Measurements from ENCODE around the gene SLAMF6.
"Not testable (repeated sequence)": the region's sequence is repeated elsewhere in the genome, so short reads cannot be mapped to it uniquely, and the experiment has no call there.

SLAMF6 gene

GRCh38 chr1:160517519-160517918, 5.5 kb downstream of the SLAMF6 start:
- H3K4me1 ChIP-seq; DNase-seq (ENCODE audit: low spot score in 2 of 2); in situ Hi-C loops (cut with MboI; ENCODE audit: low sequenced_read_pairs); H3K36me3 ChIP-seq (replicated peaks); H3K9me3 ChIP-seq; H3K27me3 ChIP-seq (ENCODE audit: low read depth); H3K4me3 ChIP-seq: not testable (repeated sequence)

GRCh38 chr1:160515908-160516307, 7.1 kb downstream of the SLAMF6 start:
- H3K9me3 ChIP-seq; in situ Hi-C loops (cut with MboI; ENCODE audit: low sequenced_read_pairs); H3K4me3 ChIP-seq; H3K27me3 ChIP-seq (ENCODE audit: low read depth); H3K4me1 ChIP-seq; DNase-seq (ENCODE audit: low spot score in 2 of 2); H3K36me3 ChIP-seq (replicated peaks): not testable (repeated sequence)

GRCh38 chr1:160504651-160505050, 18.4 kb downstream of the SLAMF6 start:
- H3K9me3 ChIP-seq, result peaks cover 4% of the 10 kb centered on the region
- in situ Hi-C loops (cut with MboI; ENCODE audit: low sequenced_read_pairs), result no loop called here
- H3K4me3 ChIP-seq, result no peak overlapping the region

GRCh38 chr1:160503087-160503486, 20.0 kb downstream of the SLAMF6 start:
- no peak overlapping the region for H3K4me3 ChIP-seq
- DNase-seq (ENCODE audit: low spot score in 2 of 2), result no peak
- no peaks in the 10 kb centered on the region for H3K36me3 ChIP-seq (replicated peaks)
- in situ Hi-C loops (cut with MboI; ENCODE audit: low sequenced_read_pairs), result no loop called here
- peaks cover 4% of the 10 kb centered on the region for H3K9me3 ChIP-seq
- H3K4me1 ChIP-seq, result no peaks in the 10 kb centered on the region
- H3K27me3 ChIP-seq (ENCODE audit: low read depth), result no peaks in the 10 kb centered on the region

More at GRCh38 chr1:160504651-160505050, 18.4 kb downstream of the SLAMF6 start:
- Histone ChIP-seq H3K36me3 (replicated peaks) (no peaks in the 10 kb centered on the region), H3K4me1 (no peaks in the 10 kb centered on the region), H3K27me3 (ENCODE audit: low read depth) (no peaks in the 10 kb centered on the region)
- DNase-seq (ENCODE audit: low spot score in 2 of 2), result no peak

- in situ Hi-C loops (cut with MboI; ENCODE audit: low sequenced_read_pairs), result no loop called here
- Histone ChIP-seq H3K36me3 (replicated peaks) (no peaks in the 10 kb centered on the region), H3K4me1 (no peaks in the 10 kb centered on the region), H3K9me3 (no peaks in the 10 kb centered on the region), H3K4me3 (no peak overlapping the region), H3K27me3 (ENCODE audit: low read depth) (no peaks in the 10 kb centered on the region)
- DNase-seq (ENCODE audit: low spot score in 2 of 2), result no peak
Observed at GRCh38 chr1:160500321-160500990, 22.6 kb downstream of the SLAMF6 start.

GRCh38 chr1:160499631-160500030, 23.4 kb downstream of the SLAMF6 start:
- Histone ChIP-seq H3K36me3 (replicated peaks) (no peaks in the 10 kb centered on the region), H3K4me1 (no peaks in the 10 kb centered on the region), H3K27me3 (ENCODE audit: low read depth) (no peaks in the 10 kb centered on the region), H3K9me3 (no peaks in the 10 kb centered on the region), H3K4me3 (no peak overlapping the region)
- in situ Hi-C loops (cut with MboI; ENCODE audit: low sequenced_read_pairs), result no loop called here
- no peak for DNase-seq (ENCODE audit: low spot score in 2 of 2)

- H3K4me1 ChIP-seq; H3K4me3 ChIP-seq; H3K36me3 ChIP-seq (replicated peaks); DNase-seq (ENCODE audit: low spot score in 2 of 2); H3K9me3 ChIP-seq; in situ Hi-C loops (cut with MboI; ENCODE audit: low sequenced_read_pairs); H3K27me3 ChIP-seq (ENCODE audit: low read depth): not testable (repeated sequence)
Observed at GRCh38 chr1:160498301-160499065, 24.6 kb downstream of the SLAMF6 start.

GRCh38 chr1:160496334-160496733, 26.7 kb downstream of the SLAMF6 start:
- Histone ChIP-seq H3K4me3 (no peak overlapping the region), H3K4me1 (no peaks in the 10 kb centered on the region), H3K9me3 (no peaks in the 10 kb centered on the region), H3K36me3 (replicated peaks) (no peaks in the 10 kb centered on the region), H3K27me3 (ENCODE audit: low read depth) (no peaks in the 10 kb centered on the region)
- in situ Hi-C loops (cut with MboI; ENCODE audit: low sequenced_read_pairs), result no loop called here
- DNase-seq (ENCODE audit: low spot score in 2 of 2), result no peak

GRCh38 chr1:160494620-160495019, 28.4 kb downstream of the SLAMF6 start:
- Histone ChIP-seq H3K4me3 (no peak overlapping the region), H3K27me3 (ENCODE audit: low read depth) (no peaks in the 10 kb centered on the region), H3K4me1 (no peaks in the 10 kb centered on the region), H3K36me3 (replicated peaks) (no peaks in the 10 kb centered on the region), H3K9me3 (no peaks in the 10 kb centered on the region)
- DNase-seq (ENCODE audit: low spot score in 2 of 2), result peak in 1 of 2 experiments; percentile 16
- in situ Hi-C loops (cut with MboI; ENCODE audit: low sequenced_read_pairs), result no loop called here

GRCh38 chr1:160492617-160493016, 30.4 kb downstream of the SLAMF6 start:
- in situ Hi-C loops (cut with MboI; ENCODE audit: low sequenced_read_pairs), result no loop called here

GRCh38 chr1:160491981-160492380, 31.1 kb downstream of the SLAMF6 start:
- no peaks in the 10 kb centered on the region for H3K4me1 ChIP-seq
- H3K36me3 ChIP-seq (replicated peaks), result no peaks in the 10 kb centered on the region
- no peak for DNase-seq (ENCODE audit: low spot score in 2 of 2)
- no peaks in the 10 kb centered on the region for H3K27me3 ChIP-seq (ENCODE audit: low read depth)
- no peaks in the 10 kb centered on the region for H3K9me3 ChIP-seq
- no peak overlapping the region for H3K4me3 ChIP-seq
- in situ Hi-C loops (cut with MboI; ENCODE audit: low sequenced_read_pairs), result no loop called here

More at GRCh38 chr1:160492617-160493016, 30.4 kb downstream of the SLAMF6 start:
- Histone ChIP-seq H3K36me3 (replicated peaks) (no peaks in the 10 kb centered on the region), H3K9me3 (no peaks in the 10 kb centered on the region), H3K4me3 (no peak overlapping the region), H3K4me1 (no peaks in the 10 kb centered on the region), H3K27me3 (ENCODE audit: low read depth) (no peaks in the 10 kb centered on the region)
- no peak for DNase-seq (ENCODE audit: low spot score in 2 of 2)

GRCh38 chr1:160491017-160491416, 32.0 kb downstream of the SLAMF6 start:
- H3K27me3 ChIP-seq (ENCODE audit: low read depth), result no peaks in the 10 kb centered on the region
- H3K4me1 ChIP-seq, result no peaks in the 10 kb centered on the region

GRCh38 chr1:160489513-160490261, 33.4 kb downstream of the SLAMF6 start:
- Histone ChIP-seq H3K4me1 (no peaks in the 10 kb centered on the region), H3K4me3 (no peak overlapping the region)
- in situ Hi-C loops (cut with MboI; ENCODE audit: low sequenced_read_pairs), result no loop called here

More at GRCh38 chr1:160491017-160491416, 32.0 kb downstream of the SLAMF6 start:
- Histone ChIP-seq H3K36me3 (replicated peaks) (no peaks in the 10 kb centered on the region), H3K4me3 (no peak overlapping the region), H3K9me3 (no peaks in the 10 kb centered on the region)
- DNase-seq (ENCODE audit: low spot score in 2 of 2), result no peak
- in situ Hi-C loops (cut with MboI; ENCODE audit: low sequenced_read_pairs), result no loop called here

More at GRCh38 chr1:160489513-160490261, 33.4 kb downstream of the SLAMF6 start:
- Histone ChIP-seq H3K36me3 (replicated peaks) (no peaks in the 10 kb centered on the region), H3K27me3 (ENCODE audit: low read depth) (no peaks in the 10 kb centered on the region), H3K9me3 (no peaks in the 10 kb centered on the region)
- no peak for DNase-seq (ENCODE audit: low spot score in 2 of 2)

Data from HAP-1 (cell line).